ENCODE data around the gene RTEL1.
A peak's percentile ranks its signal among the peaks of the same experiment; 100 is the strongest.

The RTEL1 gene

GRCh38 chr20:63735859-63736718 is 78.0 kb downstream of the RTEL1 start, which contains the start of gene LIME1:
LIME1 (plus strand) TSS chr20:63736664; CDS start chr20:63737550, 886 bp downstream.
- H3K27me3 ChIP-seq (ENCODE audit: insufficient read depth, low read length, poor library complexity) = no peaks in the 10 kb centered on the region
- H3K36me3 ChIP-seq (ENCODE audit: control insufficient read depth, insufficient read depth, low read length) = peaks cover 3% of the 10 kb centered on the region
- no peak within 1 kb of the TSS for H3K4ac ChIP-seq (ENCODE audit: low read depth, low read length)
- H2BK120ac ChIP-seq (ENCODE audit: low read depth, low read length) = no peak within 1 kb of the TSS
- H2AK5ac ChIP-seq (ENCODE audit: low read length) = no peak within 1 kb of the TSS
- H3K27ac ChIP-seq (ENCODE audit: low read depth, low read length) = no peak within 1 kb of the TSS
- DNase-seq = no peak
- H2BK5ac ChIP-seq (ENCODE audit: low read length) = no peak within 1 kb of the TSS
- peak within 1 kb of the TSS; percentile 67 for H3K56ac ChIP-seq (ENCODE audit: low read length)
- H3K9ac ChIP-seq (ENCODE audit: low read length) = peak within 1 kb of the TSS; percentile 22
- H4K5ac ChIP-seq (ENCODE audit: low read length) = no peak within 1 kb of the TSS
- H4K8ac ChIP-seq (ENCODE audit: low read depth, low read length) = no peak within 1 kb of the TSS
- H3K23ac ChIP-seq (ENCODE audit: low read length) = no peak within 1 kb of the TSS
- no CpG with 5 or more reads among the region's 31 CpGs for WGBS (ENCODE audit: extremely low coverage, insufficient coverage, low lambda C conversion rate)
- peaks cover 2% of the 10 kb centered on the region for H3K79me2 ChIP-seq (ENCODE audit: control insufficient read depth, insufficient read depth, low read length)
- H3K4me3 ChIP-seq (ENCODE audit: low read length) = no peak within 1 kb of the TSS
- no peak within 1 kb of the TSS for H2BK15ac ChIP-seq (replicated peaks; ENCODE audit: low read depth)
- no peak within 1 kb of the TSS for H3K18ac ChIP-seq (ENCODE audit: low read length)
- H3K4me1 ChIP-seq (ENCODE audit: control insufficient read depth, low read depth, low read length) = no peaks in the 10 kb centered on the region
- H3K4me2 ChIP-seq (ENCODE audit: low read length) = no peak within 1 kb of the TSS
- peaks cover 11% of the 10 kb centered on the region for H3K79me1 ChIP-seq (ENCODE audit: low read length)

DNA sequence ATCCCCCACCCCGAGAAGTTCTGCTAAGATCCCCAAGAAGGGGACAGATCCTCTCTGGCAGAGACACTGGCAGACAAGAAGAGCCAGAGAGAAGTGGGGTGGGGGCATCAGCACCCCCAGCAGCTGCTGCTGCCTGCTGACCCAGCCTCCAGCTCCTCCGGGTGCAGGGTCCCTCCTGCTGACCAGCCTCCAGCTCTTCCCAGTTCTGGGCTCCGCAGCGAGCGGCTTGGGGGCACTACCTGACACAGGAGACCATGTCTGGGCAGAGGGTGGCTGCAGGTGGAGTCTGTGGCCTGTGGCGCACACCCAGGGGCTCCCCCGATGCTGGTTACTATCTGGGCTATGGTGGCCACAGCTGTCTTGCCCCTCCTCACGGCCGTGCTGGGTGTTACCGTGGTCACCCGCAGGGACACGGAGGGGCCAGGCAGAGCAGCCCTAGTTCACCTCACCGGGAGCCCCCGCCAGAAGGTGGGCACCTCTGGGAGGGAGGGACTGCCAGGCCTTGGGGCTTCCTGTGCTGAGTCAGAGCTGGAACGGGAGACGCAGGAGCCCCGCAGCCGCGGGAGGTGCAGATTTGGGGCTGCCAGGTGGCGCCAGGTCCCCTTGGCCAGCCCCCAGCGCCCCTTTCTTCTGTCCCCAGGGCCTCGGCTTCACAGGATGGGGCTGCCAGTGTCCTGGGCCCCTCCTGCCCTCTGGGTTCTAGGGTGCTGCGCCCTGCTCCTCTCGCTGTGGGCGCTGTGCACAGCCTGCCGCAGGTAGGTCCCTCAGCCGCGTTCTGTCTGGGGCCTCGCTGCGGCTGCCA is 79.0 kb downstream of the RTEL1 start:
- WGBS (ENCODE audit: extremely low coverage, insufficient coverage, low lambda C conversion rate) = no CpG with 5 or more reads among the region's 30 CpGs
- Histone ChIP-seq H3K36me3 (ENCODE audit: control insufficient read depth, insufficient read depth, low read length) (peaks cover 3% of the 10 kb centered on the region), H3K23ac (ENCODE audit: low read length) (no peak overlapping the region), H3K4me1 (ENCODE audit: control insufficient read depth, low read depth, low read length) (no peaks in the 10 kb centered on the region), H3K4ac (ENCODE audit: low read depth, low read length) (no peak overlapping the region), H3K79me2 (ENCODE audit: control insufficient read depth, insufficient read depth, low read length) (peaks cover 2% of the 10 kb centered on the region), H3K4me3 (ENCODE audit: low read length) (no peak overlapping the region), H4K8ac (ENCODE audit: low read depth, low read length) (no peak overlapping the region), H3K27me3 (ENCODE audit: insufficient read depth, low read length, poor library complexity) (no peaks in the 10 kb centered on the region), H2BK120ac (ENCODE audit: low read depth, low read length) (no peak overlapping the region), H2BK15ac (replicated peaks; ENCODE audit: low read depth) (no peak overlapping the region), H3K4me2 (ENCODE audit: low read length) (no peak overlapping the region), H3K27ac (ENCODE audit: low read depth, low read length) (no peak overlapping the region), H3K56ac (ENCODE audit: low read length) (peak overlapping the region; percentile 67), H2AK5ac (ENCODE audit: low read length) (no peak overlapping the region), H3K9ac (ENCODE audit: low read length) (peak overlapping the region; percentile 22), H4K5ac (ENCODE audit: low read length) (no peak overlapping the region), H2BK5ac (ENCODE audit: low read length) (no peak overlapping the region), H3K18ac (ENCODE audit: low read length) (no peak overlapping the region), H3K79me1 (ENCODE audit: low read length) (peaks cover 4% of the 10 kb centered on the region)
- DNase-seq = no peak

DNA sequence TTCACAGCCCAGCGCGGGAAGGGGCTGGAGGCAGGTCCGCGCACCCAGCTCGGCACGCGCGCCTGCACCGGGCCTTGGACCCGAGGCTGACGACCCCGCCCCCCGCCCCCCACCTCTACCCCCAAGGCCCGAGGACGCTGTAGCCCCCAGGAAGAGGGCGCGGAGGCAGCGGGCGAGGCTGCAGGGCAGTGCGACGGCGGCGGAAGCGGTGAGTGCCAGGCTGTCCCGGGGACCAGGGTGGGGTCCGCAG is 79.5 kb downstream of the RTEL1 start:
- peak overlapping the region; percentile 67 for H3K56ac ChIP-seq (ENCODE audit: low read length)
- no peak overlapping the region for H2BK120ac ChIP-seq (ENCODE audit: low read depth, low read length)
- no peak overlapping the region for H4K5ac ChIP-seq (ENCODE audit: low read length)
- no peak overlapping the region for H3K4ac ChIP-seq (ENCODE audit: low read depth, low read length)
- H2BK5ac ChIP-seq (ENCODE audit: low read length) = no peak overlapping the region
- no peak overlapping the region for H2BK15ac ChIP-seq (replicated peaks; ENCODE audit: low read depth)
- peaks cover 3% of the 10 kb centered on the region for H3K36me3 ChIP-seq (ENCODE audit: control insufficient read depth, insufficient read depth, low read length)
- H3K79me2 ChIP-seq (ENCODE audit: control insufficient read depth, insufficient read depth, low read length) = peaks cover 2% of the 10 kb centered on the region
- H3K4me2 ChIP-seq (ENCODE audit: low read length) = no peak overlapping the region
- H3K23ac ChIP-seq (ENCODE audit: low read length) = no peak overlapping the region
- no peak overlapping the region for H3K18ac ChIP-seq (ENCODE audit: low read length)
- H3K4me1 ChIP-seq (ENCODE audit: control insufficient read depth, low read depth, low read length) = no peaks in the 10 kb centered on the region
- no peak overlapping the region for H2AK5ac ChIP-seq (ENCODE audit: low read length)
- H3K27me3 ChIP-seq (ENCODE audit: insufficient read depth, low read length, poor library complexity) = no peaks in the 10 kb centered on the region
- no peak overlapping the region for H3K9ac ChIP-seq (ENCODE audit: low read length)
- peaks cover 4% of the 10 kb centered on the region for H3K79me1 ChIP-seq (ENCODE audit: low read length)
- WGBS (ENCODE audit: extremely low coverage, insufficient coverage, low lambda C conversion rate) = no CpG with 5 or more reads among the region's 26 CpGs
- no peak overlapping the region for H3K4me3 ChIP-seq (ENCODE audit: low read length)
- H4K8ac ChIP-seq (ENCODE audit: low read depth, low read length) = no peak overlapping the region
- DNase-seq = no peak
- no peak overlapping the region for H3K27ac ChIP-seq (ENCODE audit: low read depth, low read length)

DNA sequence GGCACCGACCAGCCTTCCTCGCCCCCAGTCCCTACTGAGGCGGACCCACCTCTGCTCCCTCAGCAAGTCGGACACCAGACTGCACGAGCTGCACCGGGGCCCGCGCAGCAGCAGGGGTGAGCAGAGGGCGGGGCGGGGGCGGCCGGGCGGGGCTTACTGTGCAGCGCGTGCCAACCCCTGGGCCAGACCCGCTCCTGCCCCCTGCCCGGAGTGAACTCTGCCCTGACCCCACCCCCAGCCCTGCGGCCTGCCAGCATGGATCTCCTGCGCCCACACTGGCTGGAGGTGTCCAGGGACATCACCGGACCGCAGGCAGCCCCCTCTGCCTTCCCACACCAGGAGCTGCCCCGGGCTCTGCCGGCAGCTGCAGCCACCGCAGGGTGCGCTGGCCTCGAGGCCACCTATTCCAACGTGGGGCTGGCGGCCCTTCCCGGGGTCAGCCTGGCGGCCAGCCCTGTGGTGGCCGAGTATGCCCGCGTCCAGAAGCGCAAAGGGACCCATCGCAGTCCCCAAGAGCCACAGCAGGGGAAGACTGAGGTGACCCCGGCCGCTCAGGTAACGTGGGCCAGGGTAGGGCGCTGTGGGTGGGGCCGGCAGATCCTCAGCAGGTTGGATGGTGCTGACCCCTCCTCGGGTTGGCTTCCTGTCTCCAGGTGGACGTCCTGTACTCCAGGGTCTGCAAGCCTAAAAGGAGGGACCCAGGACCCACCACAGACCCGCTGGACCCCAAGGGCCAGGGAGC is 80.0 kb downstream of the RTEL1 start:
- Histone ChIP-seq H3K18ac (ENCODE audit: low read length) (no peak overlapping the region), H2BK15ac (replicated peaks; ENCODE audit: low read depth) (no peak overlapping the region), H2AK5ac (ENCODE audit: low read length) (no peak overlapping the region), H2BK120ac (ENCODE audit: low read depth, low read length) (no peak overlapping the region), H3K79me1 (ENCODE audit: low read length) (no peaks in the 10 kb centered on the region), H3K9ac (ENCODE audit: low read length) (no peak overlapping the region), H4K8ac (ENCODE audit: low read depth, low read length) (no peak overlapping the region), H2BK5ac (ENCODE audit: low read length) (no peak overlapping the region), H3K4me3 (ENCODE audit: low read length) (no peak overlapping the region), H3K4me2 (ENCODE audit: low read length) (no peak overlapping the region), H4K5ac (ENCODE audit: low read length) (no peak overlapping the region), H3K4me1 (ENCODE audit: control insufficient read depth, low read depth, low read length) (no peaks in the 10 kb centered on the region), H3K56ac (ENCODE audit: low read length) (peak overlapping the region; percentile 67), H3K36me3 (ENCODE audit: control insufficient read depth, insufficient read depth, low read length) (peaks cover 3% of the 10 kb centered on the region), H3K79me2 (ENCODE audit: control insufficient read depth, insufficient read depth, low read length) (no peaks in the 10 kb centered on the region), H3K27me3 (ENCODE audit: insufficient read depth, low read length, poor library complexity) (no peaks in the 10 kb centered on the region), H3K23ac (ENCODE audit: low read length) (no peak overlapping the region), H3K27ac (ENCODE audit: low read depth, low read length) (no peak overlapping the region), H3K4ac (ENCODE audit: low read depth, low read length) (no peak overlapping the region)
- no CpG with 5 or more reads among the region's 43 CpGs for WGBS (ENCODE audit: extremely low coverage, insufficient coverage, low lambda C conversion rate)
- DNase-seq = no peak

DNA sequence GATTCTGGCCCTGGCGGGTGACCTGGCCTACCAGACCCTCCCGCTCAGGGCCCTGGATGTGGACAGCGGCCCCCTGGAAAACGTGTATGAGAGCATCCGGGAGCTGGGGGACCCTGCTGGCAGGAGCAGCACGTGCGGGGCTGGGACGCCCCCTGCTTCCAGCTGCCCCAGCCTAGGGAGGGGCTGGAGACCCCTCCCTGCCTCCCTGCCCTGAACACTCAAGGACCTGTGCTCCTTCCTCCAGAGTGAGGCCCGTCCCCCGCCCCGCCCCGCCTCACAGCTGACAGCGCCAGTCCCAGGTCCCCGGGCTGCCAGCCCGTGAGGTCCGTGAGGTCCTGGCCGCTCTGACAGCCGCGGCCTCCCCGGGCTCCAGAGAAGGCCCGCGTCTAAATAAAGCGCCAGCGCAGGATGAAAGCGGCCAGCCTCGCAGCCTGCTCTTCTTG is 80.6 kb downstream of the RTEL1 start:
- H2BK15ac ChIP-seq (replicated peaks; ENCODE audit: low read depth) = no peak overlapping the region
- no peak overlapping the region for H3K4me3 ChIP-seq (ENCODE audit: low read length)
- H3K4ac ChIP-seq (ENCODE audit: low read depth, low read length) = no peak overlapping the region
- whole genome bisulfite sequencing (ENCODE audit: extremely low coverage, insufficient coverage, low lambda C conversion rate) = no CpG with 5 or more reads among the region's 26 CpGs
- no peak overlapping the region for H3K27ac ChIP-seq (ENCODE audit: low read depth, low read length)
- H2BK120ac ChIP-seq (ENCODE audit: low read depth, low read length) = no peak overlapping the region
- peak overlapping the region; percentile 61 for H3K4me2 ChIP-seq (ENCODE audit: low read length)
- H3K23ac ChIP-seq (ENCODE audit: low read length) = no peak overlapping the region
- H3K9ac ChIP-seq (ENCODE audit: low read length) = no peak overlapping the region
- no peak overlapping the region for H3K18ac ChIP-seq (ENCODE audit: low read length)
- DNase-seq = peak; percentile 82
- no peaks in the 10 kb centered on the region for H3K4me1 ChIP-seq (ENCODE audit: control insufficient read depth, low read depth, low read length)
- no peaks in the 10 kb centered on the region for H3K27me3 ChIP-seq (ENCODE audit: insufficient read depth, low read length, poor library complexity)
- H4K8ac ChIP-seq (ENCODE audit: low read depth, low read length) = no peak overlapping the region
- no peak overlapping the region for H2AK5ac ChIP-seq (ENCODE audit: low read length)
- no peak overlapping the region for H4K5ac ChIP-seq (ENCODE audit: low read length)
- H3K79me2 ChIP-seq (ENCODE audit: control insufficient read depth, insufficient read depth, low read length) = no peaks in the 10 kb centered on the region
- peak overlapping the region; percentile 42 for H3K56ac ChIP-seq (ENCODE audit: low read length)
- H3K79me1 ChIP-seq (ENCODE audit: low read length) = no peaks in the 10 kb centered on the region
- H2BK5ac ChIP-seq (ENCODE audit: low read length) = no peak overlapping the region
- peaks cover 3% of the 10 kb centered on the region for H3K36me3 ChIP-seq (ENCODE audit: control insufficient read depth, insufficient read depth, low read length)

Measured in mesendoderm (in vitro differentiated cells).